VCaP (cell line): ENCODE results near the gene DGCR6L.
"Not testable (repeated sequence)": the region's sequence is repeated elsewhere in the genome, so short reads cannot be mapped to it uniquely, and the experiment has no call there.

Experiments used
- H3K27ac ChIP-seq: fragments of 450-650 bp; 2 replicates; pipeline ENCODE4 v1.5.1; 2017
- CTCF ChIP-seq: fragments of 450-650 bp; conservative IDR thresholded peaks from 2 replicates; pipeline ENCODE4 v1.5.1; 2017; ENCODE audit warnings: mild to moderate bottlenecking, moderate library complexity

DGCR6L gene

GRCh38 chr22:20279662-20280134 is 40.2 kb downstream of the DGCR6L start:
- TF ChIP-seq CTCF: no peak
- no peak overlapping the region for H3K27ac ChIP-seq

GRCh38 chr22:20278726-20279490 is 41.0 kb downstream of the DGCR6L start:
- not testable (repeated sequence) for H3K27ac ChIP-seq

GRCh38 chr22:20277936-20278635 is 41.8 kb downstream of the DGCR6L start:
- H3K27ac ChIP-seq: not testable (repeated sequence)

- H3K27ac ChIP-seq: no peak overlapping the region
- no peak for TF ChIP-seq CTCF
These were observed 43.4 kb downstream of the DGCR6L start for GRCh38 chr22:20276468-20276867.

GRCh38 chr22:20275836-20276235 is 44.0 kb downstream of the DGCR6L start:
- TF ChIP-seq CTCF: no peak
- H3K27ac ChIP-seq: no peak overlapping the region

GRCh38 chr22:20275325-20275724 is 44.5 kb downstream of the DGCR6L start:
- not testable (repeated sequence) for H3K27ac ChIP-seq

GRCh38 chr22:20274374-20274773 is 45.5 kb downstream of the DGCR6L start:
- H3K27ac ChIP-seq: not testable (repeated sequence)

- no peak overlapping the region for H3K27ac ChIP-seq
- no peak for TF ChIP-seq CTCF
These were observed 46.1 kb downstream of the DGCR6L start for GRCh38 chr22:20273758-20274181.

- TF ChIP-seq CTCF: no peak
- H3K27ac ChIP-seq: no peak overlapping the region
These were observed 47.2 kb downstream of the DGCR6L start for GRCh38 chr22:20272700-20273099.
